NT2/D1 (cell line): ENCODE measurements around the gene OR1E1.
"Not testable (repeated sequence)": the region's sequence is repeated elsewhere in the genome, so short reads cannot be mapped to it uniquely, and the experiment has no call there.

Source experiments
- DNase-seq: peaks from one replicate; pipeline ENCODE4 v3.0.0-alpha.2; 2011; ENCODE audit warnings: low read depth, low spot score
- H3K27me3 ChIP-seq: 2 replicates; pipeline ENCODE4 v1.6.0; 2011; ENCODE audit warnings: mild to moderate bottlenecking; ENCODE audit not compliant: insufficient read length, insufficient read depth
- H3K36me3 ChIP-seq: 2 replicates; pipeline ENCODE4 v1.6.1; 2011; ENCODE audit warnings: mild to moderate bottlenecking, low read length, mixed read lengths; ENCODE audit not compliant: insufficient read depth, insufficient read length
- H3K4me1 ChIP-seq: 2 replicates; pipeline ENCODE4 v1.5.1; 2011; ENCODE audit not compliant: insufficient read depth, insufficient read length
- H3K4me3 ChIP-seq: 2 replicates; pipeline ENCODE4 v1.5.1; 2011; ENCODE audit warnings: low read depth; ENCODE audit not compliant: insufficient read length
- H3K9ac ChIP-seq: 2 replicates; pipeline ENCODE4 v1.6.0; 2011; ENCODE audit warnings: low read depth; ENCODE audit not compliant: insufficient read length
- H3K9me3 ChIP-seq: 2 replicates; pipeline ENCODE4 v1.5.1; 2011; ENCODE audit warnings: mild to moderate bottlenecking, low read length; ENCODE audit not compliant: insufficient read depth
- SUZ12 ChIP-seq: IDR thresholded peaks from 2 replicates; pipeline ENCODE4 v1.6.1; 2011; ENCODE audit not compliant: insufficient read length, insufficient read depth; ENCODE audit errors: extremely low read depth
- YY1 ChIP-seq: IDR thresholded peaks from 2 replicates; pipeline ENCODE4 v1.6.1; 2011; ENCODE audit not compliant: insufficient read length, insufficient read depth
- ZNF274 ChIP-seq: IDR thresholded peaks from 2 replicates; pipeline ENCODE4 v1.6.1; 2011; ENCODE audit warnings: mild to moderate bottlenecking, low read depth, low read length

OR1E1 gene

DNA sequence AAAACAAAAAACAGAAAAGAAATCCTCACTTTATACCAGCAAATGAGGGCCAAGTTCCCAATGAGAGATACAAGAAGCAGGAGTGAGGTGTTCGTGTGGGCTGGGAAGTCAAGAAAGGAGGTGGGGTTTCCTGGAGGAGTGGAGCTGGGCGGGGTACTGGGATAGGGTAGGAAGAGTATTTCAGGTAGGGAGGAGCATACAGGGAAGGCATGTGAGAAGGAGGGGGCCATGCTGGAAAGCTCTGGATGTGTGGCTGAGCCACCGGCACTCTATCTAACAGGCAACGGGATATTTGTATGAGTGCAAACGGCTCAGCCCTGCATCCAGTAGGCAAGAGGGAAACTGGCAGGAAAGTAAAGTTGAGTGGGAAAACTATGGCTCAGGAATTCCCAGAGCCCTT lies 16.3 kb downstream of the OR1E1 start:
- peaks cover 65% of the 10 kb centered on the region for H3K36me3 ChIP-seq
- H3K9me3 ChIP-seq, result peaks cover 19% of the 10 kb centered on the region; the same call in 1 of the 2 replicates
- no peak overlapping the region for H3K4me3 ChIP-seq
- H3K9ac ChIP-seq, result no peak overlapping the region
- no peak for DNase-seq
- no peak for TF ChIP-seq ZNF274
- H3K27me3 ChIP-seq, result no peaks in the 10 kb centered on the region
- no peaks in the 10 kb centered on the region for H3K4me1 ChIP-seq

DNA sequence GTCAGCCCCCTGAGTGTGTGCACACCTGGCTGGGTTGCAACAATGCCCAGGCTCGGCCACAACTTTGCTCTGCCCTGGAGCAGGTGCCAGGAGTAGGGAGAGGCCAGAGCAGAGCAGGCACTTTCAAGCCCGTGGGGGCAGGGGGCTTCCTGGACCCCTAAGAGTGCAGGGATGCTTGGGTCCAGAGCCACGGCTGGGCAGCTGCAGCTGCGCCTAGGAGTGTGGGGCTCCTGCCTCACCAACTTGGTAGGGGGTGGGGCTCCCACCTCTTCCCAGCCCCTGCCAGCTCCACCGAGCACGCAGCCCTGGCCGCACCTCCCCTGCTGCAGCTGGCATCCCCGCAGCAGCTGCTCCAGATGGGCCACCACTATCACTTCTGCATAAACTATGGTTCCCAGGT lies 19.9 kb downstream of the OR1E1 start:
- H3K27me3 ChIP-seq, result no peaks in the 10 kb centered on the region
- peaks cover 70% of the 10 kb centered on the region for H3K36me3 ChIP-seq
- no peaks in the 10 kb centered on the region for H3K4me1 ChIP-seq
- H3K4me3 ChIP-seq, result no peak overlapping the region
- H3K9me3 ChIP-seq, result peaks cover 49% of the 10 kb centered on the region
- DNase-seq, result no peak
- no peak for TF ChIP-seq SUZ12
- no peak for TF ChIP-seq ZNF274
- TF ChIP-seq YY1, result no peak
- no peak overlapping the region for H3K9ac ChIP-seq

DNA sequence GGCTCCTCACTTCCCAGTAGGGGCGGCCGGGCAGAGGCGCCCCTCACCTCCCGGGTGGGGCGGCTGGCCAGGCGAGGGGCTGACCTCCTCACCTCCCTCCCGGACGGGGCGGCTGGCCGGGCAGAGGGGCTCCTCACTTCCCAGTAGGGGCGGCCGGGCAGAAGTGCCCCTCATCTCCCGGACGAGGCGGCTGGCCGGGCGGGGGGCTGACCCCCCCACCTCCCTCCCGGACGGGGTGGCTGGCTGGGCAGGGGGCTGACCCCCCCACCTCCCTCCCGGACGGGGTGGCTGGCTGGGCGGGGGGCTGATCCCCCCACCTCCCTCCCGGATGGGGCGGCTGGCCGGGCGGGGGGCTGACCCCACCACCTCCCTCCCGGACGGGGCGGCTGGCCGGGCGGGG lies 27.0 kb downstream of the OR1E1 start:
- DNase-seq, H3K4me3 ChIP-seq, H3K4me1 ChIP-seq, H3K27me3 ChIP-seq, H3K36me3 ChIP-seq, H3K9ac ChIP-seq: not testable (repeated sequence)
- H3K9me3 ChIP-seq, result peaks cover 53% of the 10 kb centered on the region
